T-cell (primary cell): ENCODE measurements around the gene SCN8A. TPM values are rescaled to one million over a fixed set of nuclear protein-coding genes. Genes with fewer than 3 reads are reported as not detected.

Experiments
- ATAC-seq, 4 experiments: fragments of 200-7000 bp in 3 of 4; fragments of 150-1000 bp in 1 of 4; cut with Tn5 transposase; replicated peaks in 1 of 4; 1 replicate in 3 of 4; 2 replicates in 1 of 4; pipeline ENCODE4 v1.10.0; 2021; ENCODE audit warnings: moderate library complexity in 3 of 4, mild to moderate bottlenecking in 2 of 4, moderate number of reproducible peaks in 1 of 4
- CTCF ChIA-PET, 2 donors: fragments of 300-600 bp; sonication (Branson Sonifier 250); formaldehyde crosslinking; loops; one replicate each; lab custom pipeline; 2022; ENCODE audit warnings: antibody characterized with exemption in 2 of 2; lab: Charles Lee
- POLR2A ChIA-PET, 2 donors: fragments of 300-600 bp; sonication (Branson Sonifier 250); formaldehyde crosslinking; loops; one replicate each; lab custom pipeline; 2022; ENCODE audit warnings: antibody characterized with exemption in 2 of 2; lab: Charles Lee
- DNase-seq, 35 experiments: peaks; one replicate each; pipeline versions ENCODE4 v3.0.0 to v3.0.0-alpha.2; 2013 to 2023
- H3K27ac ChIP-seq: one replicate; pipeline ENCODE4 v1.5.1; 2013; ENCODE audit warnings: low read length
- H3K27me3 ChIP-seq, 2 experiments: replicated peaks in 1 of 2; 1 replicate in 1 of 2; 2 replicates in 1 of 2; pipeline versions ENCODE4 v1.6.1 to v1.7.0; 2013; ENCODE audit warnings: low read length in 1 of 2, mixed read lengths in 1 of 2; ENCODE audit not compliant: control insufficient read depth in 2 of 2, insufficient read depth in 2 of 2; ENCODE audit errors: extremely low read depth in 1 of 2
- H3K36me3 ChIP-seq, 2 donors: 1 replicate in 1 of 2; 2 replicates in 1 of 2; pipeline versions ENCODE4 v1.6.1 to v1.7.0; 2013; ENCODE audit warnings: low read length in 1 of 2; ENCODE audit not compliant: control insufficient read depth in 2 of 2, insufficient read depth in 1 of 2; ENCODE audit errors: extremely low read depth in 1 of 2
- H3K4me1 ChIP-seq, 2 experiments: 1 replicate in 1 of 2; 2 replicates in 1 of 2; pipeline versions ENCODE4 v1.6.1 to v1.7.0; 2013; ENCODE audit warnings: low read length in 2 of 2, mixed read lengths in 1 of 2; ENCODE audit not compliant: insufficient read depth in 2 of 2, control insufficient read depth in 1 of 2; ENCODE audit errors: extremely low read depth in 1 of 2
- H3K4me3 ChIP-seq, 2 donors: 1 replicate in 1 of 2; 2 replicates in 1 of 2; pipeline versions ENCODE4 v1.5.1 to v1.7.0; 2013; ENCODE audit warnings: mild to moderate bottlenecking in 2 of 2, low read length in 1 of 2, moderate library complexity in 1 of 2; ENCODE audit not compliant: control insufficient read depth in 1 of 2; ENCODE audit errors: extremely low read depth in 1 of 2
- H3K9me3 ChIP-seq: 2 replicates; pipeline ENCODE4 v1.7.0; 2013
- H3K27ac Mint-ChIP-seq, 2 donors: one replicate each; pipeline ENCODE4 v1.8.0; 2020 to 2021; ENCODE audit warnings: mild to moderate bottlenecking in 2 of 2, mixed read lengths in 2 of 2
- H3K27me3 Mint-ChIP-seq, 2 donors: one replicate each; pipeline ENCODE4 v1.8.0; 2021 to 2022; ENCODE audit warnings: mixed read lengths in 2 of 2
- H3K36me3 Mint-ChIP-seq: one replicate; pipeline ENCODE4 v1.8.0; 2021; ENCODE audit warnings: mixed read lengths
- H3K4me1 Mint-ChIP-seq, 3 donors: one replicate each; pipeline ENCODE4 v1.8.0; 2020 to 2022; ENCODE audit warnings: mixed read lengths in 3 of 3, mild to moderate bottlenecking in 1 of 3
- H3K4me3 Mint-ChIP-seq, 3 donors: one replicate each; pipeline ENCODE4 v1.8.0; 2020 to 2022; ENCODE audit warnings: mild to moderate bottlenecking in 3 of 3, mixed read lengths in 3 of 3, moderate library complexity in 3 of 3
- H3K9me3 Mint-ChIP-seq, 3 donors: one replicate each; pipeline ENCODE4 v1.8.0; 2020 to 2022; ENCODE audit warnings: mixed read lengths in 3 of 3
- WGBS: methylation state at CpG from one replicate; pipeline ENCODE4 v1.1.5; 2013; ENCODE audit warnings: missing lambda C conversion rate; ENCODE audit not compliant: insufficient coverage; 5-methylcytosine and 5-hydroxymethylcytosine counted together
- total RNA-seq, 35 experiments: library from RNA in 6 of 35; stranded (reverse) in 6 of 35; fragments of 120-200 nt in 1 of 35; gene quantifications; one replicate each; pipeline versions ENCODE4 v1.2.1 to v1.2.4 and lab custom pipeline; 2013 to 2026

SCN8A gene
- total RNA-seq, 5 donors from 2014 or later (not counting 1 experiment from before 2014, with no cell fraction given) = 0.41 to 1.0 (median 0.53) TPM

DNA sequence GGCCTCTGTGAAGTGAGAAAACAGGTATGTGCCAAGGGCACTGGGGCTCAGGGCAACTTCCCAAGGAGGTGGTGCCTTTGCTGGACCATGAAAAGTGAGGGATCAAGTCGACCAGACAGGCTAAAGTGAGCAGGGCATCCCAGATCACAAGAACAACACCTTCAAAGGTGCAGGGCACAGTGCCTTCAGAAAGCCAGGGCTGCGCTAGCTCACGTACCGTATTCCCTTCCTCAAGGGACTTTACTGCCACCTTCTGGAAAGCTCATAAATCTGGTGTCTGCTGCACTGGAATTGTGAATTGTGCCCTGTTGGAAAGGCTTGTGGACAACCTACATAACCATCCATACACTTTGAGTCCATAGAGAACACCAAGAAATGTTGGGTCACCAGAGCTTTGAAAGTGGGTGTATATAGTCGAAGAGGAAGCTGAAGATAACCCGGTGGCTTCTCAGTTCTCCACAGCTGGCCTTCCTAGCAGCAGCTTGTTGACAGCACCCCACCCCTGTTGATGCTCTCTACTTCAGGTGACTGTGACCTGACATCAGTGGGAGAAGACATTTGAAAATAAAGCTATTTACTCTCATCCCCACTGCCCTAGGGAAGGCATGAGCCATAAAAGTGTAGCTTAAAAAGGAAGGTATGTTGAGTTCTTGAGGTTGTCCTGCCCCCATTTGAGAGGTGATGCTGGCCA, 233.0 kb downstream of the SCN8A start:
- no peak overlapping the region for H3K4me3 ChIP-seq
- peaks cover 0 to 3% of the 10 kb centered on the region in 2 donors for H3K27me3 Mint-ChIP-seq
- no peaks in the 10 kb centered on the region for H3K36me3 ChIP-seq
- ChIA-PET POLR2A (no interaction called here), CTCF (interaction anchor here (0.6 to 2.1 kb wide), 6 partner anchors 8 to 483 kb away, joined by 3 to 8 read pairs (median 4); a partner anchor contains a TSS)
- no peak overlapping the region for H3K27ac ChIP-seq
- peak overlapping the region; percentile 53 to 69 for H3K27ac Mint-ChIP-seq
- H3K4me1 Mint-ChIP-seq = peaks cover 25 to 47% (median 40%) of the 10 kb centered on the region in 3 donors
- no peaks in the 10 kb centered on the region for H3K36me3 Mint-ChIP-seq
- H3K9me3 Mint-ChIP-seq = no peaks in the 10 kb centered on the region
- WGBS = 0% methylated on average over 1 of the region's 6 CpGs
- H3K4me1 ChIP-seq = peaks cover 10 to 34% of the 10 kb centered on the region in 2 experiments
- ATAC-seq = no peak
- no peaks in the 10 kb centered on the region for H3K9me3 ChIP-seq
- H3K27me3 ChIP-seq = peaks cover 0 to 10% of the 10 kb centered on the region in 2 experiments
- DNase-seq = peak in 4 of 35 experiments; percentile 19 to 65 (median 24)
- no peak overlapping the region for H3K4me3 Mint-ChIP-seq

DNA sequence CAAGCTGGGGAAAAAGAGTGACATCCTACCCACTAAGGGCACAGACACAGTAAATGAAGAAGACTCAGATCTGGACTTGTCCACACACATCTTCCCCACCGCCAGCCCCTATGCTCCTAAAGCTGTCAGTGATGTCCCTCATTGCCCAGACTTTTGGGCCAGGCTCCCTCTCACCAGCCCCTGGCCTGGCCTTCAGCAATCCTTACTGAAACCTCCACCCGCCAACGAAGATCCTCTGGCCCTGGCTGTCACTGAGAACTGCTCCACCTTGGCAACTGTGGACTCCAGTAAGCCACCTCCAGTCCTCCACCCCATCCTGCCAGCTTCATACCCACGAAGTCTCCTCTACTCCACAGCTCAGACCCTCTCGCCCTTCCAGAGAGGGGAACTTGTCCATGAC, 234.2 kb downstream of the SCN8A start:
- peaks cover 4 to 27% of the 10 kb centered on the region in 2 experiments for H3K4me1 ChIP-seq
- no peak overlapping the region for H3K27ac ChIP-seq
- no peak overlapping the region for H3K27ac Mint-ChIP-seq
- ChIA-PET POLR2A (interaction anchor here in 1 of 2 donors (0.5 kb wide), 1 partner anchor 44 kb away, joined by 6 read pairs; no protein-coding TSS in a partner anchor), CTCF (interaction anchor here in 1 of 2 donors (0.6 kb wide), 1 partner anchor 63 kb away, joined by 3 read pairs; no protein-coding TSS in a partner anchor)
- no peaks in the 10 kb centered on the region for H3K36me3 ChIP-seq
- peaks cover 0 to 3% of the 10 kb centered on the region in 2 donors for H3K27me3 Mint-ChIP-seq
- no peaks in the 10 kb centered on the region for H3K36me3 Mint-ChIP-seq
- peaks cover 25 to 40% (median 34%) of the 10 kb centered on the region in 3 donors for H3K4me1 Mint-ChIP-seq
- ATAC-seq (no peak), DNase-seq (no peak)
- H3K9me3 ChIP-seq = no peaks in the 10 kb centered on the region
- H3K4me3 ChIP-seq = no peak overlapping the region
- WGBS = 100% methylated on average over 3 of the region's 5 CpGs
- peaks cover 0 to 15% of the 10 kb centered on the region in 2 experiments for H3K27me3 ChIP-seq
- no peak overlapping the region for H3K4me3 Mint-ChIP-seq
- no peaks in the 10 kb centered on the region for H3K9me3 Mint-ChIP-seq

DNA sequence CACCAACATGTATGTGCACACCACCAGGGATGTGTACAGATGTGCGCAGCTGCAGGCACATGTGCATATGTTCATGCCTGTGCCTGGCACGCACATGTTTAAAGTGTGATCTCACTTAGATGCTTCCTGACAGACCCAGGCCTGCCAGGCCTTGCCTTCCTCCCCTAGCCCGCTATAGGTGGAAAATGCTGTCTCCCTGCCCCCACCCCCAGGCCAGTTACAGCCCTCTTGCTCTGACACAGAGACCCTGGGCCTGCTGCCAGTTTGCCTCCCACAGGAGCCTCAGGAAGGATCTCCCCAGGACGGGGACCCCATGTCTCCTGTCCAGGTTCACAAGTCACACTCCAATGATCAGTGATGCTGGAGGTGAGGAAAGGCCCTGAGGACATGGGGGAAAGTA, 235.8 kb downstream of the SCN8A start:
- ATAC-seq = no peak

DNA sequence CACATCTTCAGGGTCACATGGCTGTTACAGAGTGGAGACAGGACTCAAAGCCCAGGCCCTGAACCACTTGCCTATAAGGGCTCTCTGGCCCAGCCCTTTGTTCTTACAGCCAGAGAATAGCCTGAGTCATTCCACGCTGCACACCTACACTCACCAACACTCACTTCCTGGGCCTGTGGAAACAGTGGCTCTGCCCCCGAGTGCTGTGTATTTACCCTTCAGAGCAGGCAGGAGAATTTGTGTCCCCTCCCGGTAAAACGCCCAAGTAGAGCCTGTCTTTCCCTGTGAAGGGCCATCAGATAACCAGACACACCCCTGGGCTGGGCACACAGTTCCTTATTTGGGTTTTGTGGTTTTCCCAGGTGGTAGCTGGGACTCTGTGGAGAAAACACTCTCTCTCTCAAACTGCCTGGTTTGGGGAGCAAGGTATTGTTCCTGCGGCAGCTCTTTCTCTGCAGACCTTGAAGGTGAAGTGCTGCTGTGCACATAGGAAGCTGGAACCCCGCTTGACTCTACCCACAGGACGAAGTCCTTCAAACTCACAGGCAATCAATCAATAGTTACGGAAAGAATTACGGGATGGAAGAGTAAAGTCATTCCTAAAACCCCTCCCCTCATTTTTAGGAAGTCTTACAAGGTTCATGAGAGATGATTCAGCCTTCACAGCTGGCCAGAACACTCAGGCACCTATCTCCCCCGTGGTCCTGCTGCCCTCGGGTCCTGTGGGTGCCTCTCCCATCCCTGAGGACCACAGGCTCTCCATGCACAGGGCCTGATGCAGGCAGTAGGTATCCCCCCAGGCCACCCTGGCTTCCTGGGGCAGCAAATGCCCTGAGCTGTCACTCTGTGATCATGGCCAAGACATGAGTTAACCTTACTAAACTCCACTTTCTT, 237.1 kb downstream of the SCN8A start:
- 11% methylated on average over 4 of the region's 11 CpGs for WGBS

More for the DNA sequence above, 235.8 kb downstream of the SCN8A start:
- Histone ChIP-seq H3K36me3 (no peaks in the 10 kb centered on the region), H3K9me3 (no peaks in the 10 kb centered on the region), H3K4me3 (no peak overlapping the region), H3K27ac (no peak overlapping the region), H3K4me1 (peaks cover 4 to 20% of the 10 kb centered on the region in 2 experiments), H3K27me3 (peaks cover 0 to 28% of the 10 kb centered on the region in 2 experiments)
- ChIA-PET CTCF (no interaction called here), POLR2A (no interaction called here)
- WGBS = 100% methylated on average over 2 of the region's 4 CpGs
- Mint-ChIP-seq H3K36me3 (no peaks in the 10 kb centered on the region), H3K4me1 (peaks cover 25 to 40% (median 34%) of the 10 kb centered on the region in 3 donors), H3K27ac (no peak overlapping the region), H3K27me3 (peaks cover 0 to 13% of the 10 kb centered on the region in 2 donors), H3K9me3 (no peaks in the 10 kb centered on the region), H3K4me3 (no peak overlapping the region)
- DNase-seq = no peak

DNA sequence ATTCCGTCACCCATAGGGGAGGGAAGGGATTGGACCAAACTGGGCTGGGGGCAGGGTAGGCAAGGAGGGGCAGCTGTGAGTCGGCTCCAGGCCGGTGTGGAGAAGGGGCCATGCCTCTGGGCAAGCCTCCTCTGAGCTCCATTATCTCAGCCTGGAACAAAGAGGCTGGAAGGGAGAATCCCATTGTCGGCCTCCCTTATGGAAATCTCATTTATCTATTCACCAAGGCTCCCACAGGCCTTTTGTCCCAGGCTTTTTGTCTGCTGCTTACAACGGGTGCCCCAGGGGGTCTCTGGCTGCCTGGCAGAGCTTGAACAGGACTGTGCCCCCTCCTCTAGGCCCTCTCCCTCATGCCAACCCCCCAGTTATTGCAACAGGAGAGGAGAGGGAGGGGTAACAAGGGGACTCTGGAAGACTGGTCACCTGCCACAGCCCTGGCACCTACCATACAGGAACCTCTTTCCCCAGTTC, 238.0 kb downstream of the SCN8A start:
- ChIA-PET POLR2A (no interaction called here), CTCF (no interaction called here)
- Mint-ChIP-seq H3K9me3 (no peaks in the 10 kb centered on the region), H3K27me3 (peaks cover 11 to 28% of the 10 kb centered on the region in 2 donors), H3K4me3 (no peak overlapping the region), H3K36me3 (no peaks in the 10 kb centered on the region), H3K27ac (no peak overlapping the region), H3K4me1 (peaks cover 32 to 34% (median 34%) of the 10 kb centered on the region in 3 donors)
- Histone ChIP-seq H3K27me3 (peaks cover 0 to 46% of the 10 kb centered on the region in 2 experiments), H3K9me3 (no peaks in the 10 kb centered on the region), H3K4me1 (peaks cover 4 to 29% of the 10 kb centered on the region in 2 experiments), H3K4me3 (no peak overlapping the region), H3K36me3 (no peaks in the 10 kb centered on the region), H3K27ac (no peak overlapping the region)
- ATAC-seq (no peak), DNase-seq (no peak)
- WGBS = no CpG with 5 or more reads among the region's 5 CpGs

More for the DNA sequence above, 237.1 kb downstream of the SCN8A start:
- ATAC-seq (peak; percentile 53 to 80 (median 70)), DNase-seq (no peak)
- no peaks in the 10 kb centered on the region for H3K9me3 Mint-ChIP-seq
- H3K4me3 ChIP-seq = no peak overlapping the region
- H3K27me3 ChIP-seq = peaks cover 0 to 41% of the 10 kb centered on the region in 2 experiments
- H3K4me1 Mint-ChIP-seq = peaks cover 31 to 38% (median 35%) of the 10 kb centered on the region in 3 donors
- no peaks in the 10 kb centered on the region for H3K36me3 ChIP-seq
- POLR2A ChIA-PET = no interaction called here
- peaks cover 4 to 25% of the 10 kb centered on the region in 2 experiments for H3K4me1 ChIP-seq
- H3K27ac Mint-ChIP-seq = no peak overlapping the region
- H3K9me3 ChIP-seq = no peaks in the 10 kb centered on the region
- no peaks in the 10 kb centered on the region for H3K36me3 Mint-ChIP-seq
- H3K4me3 Mint-ChIP-seq = peak overlapping the region in 1 of 3 donors; percentile 40
- no peak overlapping the region for H3K27ac ChIP-seq
- H3K27me3 Mint-ChIP-seq = peaks cover 6 to 23% of the 10 kb centered on the region in 2 donors
- CTCF ChIA-PET = no interaction called here

DNA sequence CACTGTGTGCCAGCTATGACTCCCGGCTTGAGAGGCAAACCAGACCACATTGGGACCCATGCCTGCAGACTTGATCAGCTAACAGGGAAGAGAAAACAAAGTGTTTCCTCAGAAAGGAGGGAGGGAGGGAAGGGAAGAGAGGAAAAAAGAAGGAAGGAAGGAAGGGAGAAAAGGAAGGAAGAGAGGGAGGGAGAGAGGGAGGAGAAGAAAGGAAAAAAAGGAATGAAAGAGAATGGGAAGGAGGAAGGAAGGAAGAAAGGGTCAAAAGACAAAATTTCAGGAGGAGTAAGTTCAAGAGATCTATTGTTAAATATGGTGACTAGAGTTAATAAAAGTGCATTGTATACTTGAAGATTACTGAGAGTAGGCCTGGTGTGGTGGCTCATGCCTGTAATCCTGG, 238.6 kb downstream of the SCN8A start:
- POLR2A ChIA-PET = no interaction called here
- peaks cover 11 to 32% of the 10 kb centered on the region in 2 donors for H3K27me3 Mint-ChIP-seq
- Histone ChIP-seq H3K9me3 (no peaks in the 10 kb centered on the region), H3K4me3 (no peak overlapping the region), H3K4me1 (peaks cover 4 to 29% of the 10 kb centered on the region in 2 experiments), H3K27ac (no peak overlapping the region), H3K27me3 (peaks cover 0 to 52% of the 10 kb centered on the region in 2 experiments), H3K36me3 (no peaks in the 10 kb centered on the region)
- no peak for DNase-seq
- H3K4me3 Mint-ChIP-seq = no peak overlapping the region
- 100% methylated on average over 1 of the region's 1 CpG for WGBS
- H3K4me1 Mint-ChIP-seq = peaks cover 32 to 33% (median 33%) of the 10 kb centered on the region in 3 donors
- ATAC-seq = no peak
- H3K9me3 Mint-ChIP-seq = no peaks in the 10 kb centered on the region
- H3K36me3 Mint-ChIP-seq = no peaks in the 10 kb centered on the region
- H3K27ac Mint-ChIP-seq = no peak overlapping the region
- CTCF ChIA-PET = interaction anchor here in 1 of 2 donors (0.5 kb wide), 1 partner anchor 671 kb away, joined by 3 read pairs; no protein-coding TSS in a partner anchor
